Lower lobe of right lung (tissue), 2 donors: Measurements from ENCODE around the gene CAPRIN1. TPM values are rescaled to one million over a fixed set of nuclear protein-coding genes. Genes with fewer than 3 reads are reported as not detected.

Experiments used
- ATAC-seq, 2 donors: fragments of 200-7000 bp; cut with Tn5 transposase; one replicate each; pipeline ENCODE4 v1.9.1; 2020 to 2022; ENCODE audit warnings: mild to moderate bottlenecking in 2 of 2, moderate library complexity in 2 of 2
- DNase-seq: peaks from one replicate; pipeline ENCODE4 v3.0.0-alpha.2; 2020
- H3K27ac ChIP-seq: fragments of 200-600 bp; one replicate; pipeline ENCODE4 v1.8.0; 2022
- H3K27me3 ChIP-seq: fragments of 200-600 bp; one replicate; pipeline ENCODE4 v1.8.0; 2022; ENCODE audit warnings: low read depth
- H3K36me3 ChIP-seq: fragments of 200-600 bp; one replicate; pipeline ENCODE4 v1.8.0; 2022; ENCODE audit warnings: mild to moderate bottlenecking
- H3K4me1 ChIP-seq: fragments of 200-600 bp; one replicate; pipeline ENCODE4 v1.8.0; 2022
- H3K4me3 ChIP-seq: fragments of 200-600 bp; one replicate; pipeline ENCODE4 v1.8.0; 2022; ENCODE audit warnings: mild to moderate bottlenecking
- H3K9me3 ChIP-seq: fragments of 200-600 bp; one replicate; pipeline ENCODE4 v1.8.0; 2022
- intact Hi-C: fragments of 100-400 bp; cut with DNase I; formaldehyde crosslinking; loops from one replicate; pipeline ENCODE4 v1.11.0; 2022
- total RNA-seq: library from RNA; stranded (reverse); fragmentation: NEBNext Ultra II Directional; extraction: Animal tissue kit (Norgen Biotek cat#: 25700); gene quantifications from one replicate; pipeline ENCODE4 v1.2.1, GENCODE V29; 2021
- TF ChIP-seq, protein P1 (sequence below): fragments of 200-600 bp; IDR thresholded peaks from one replicate; pipeline ENCODE4 v1.8.0; 2022; ENCODE audit warnings: antibody characterized with exemption, mild to moderate bottlenecking
- donor health status: DM: no; HTN: yes; CAD: no; lungs with severe emphysema.

The CAPRIN1 gene
- total RNA-seq, 1 donor from 2014 or later, result 187 TPM

DNA sequence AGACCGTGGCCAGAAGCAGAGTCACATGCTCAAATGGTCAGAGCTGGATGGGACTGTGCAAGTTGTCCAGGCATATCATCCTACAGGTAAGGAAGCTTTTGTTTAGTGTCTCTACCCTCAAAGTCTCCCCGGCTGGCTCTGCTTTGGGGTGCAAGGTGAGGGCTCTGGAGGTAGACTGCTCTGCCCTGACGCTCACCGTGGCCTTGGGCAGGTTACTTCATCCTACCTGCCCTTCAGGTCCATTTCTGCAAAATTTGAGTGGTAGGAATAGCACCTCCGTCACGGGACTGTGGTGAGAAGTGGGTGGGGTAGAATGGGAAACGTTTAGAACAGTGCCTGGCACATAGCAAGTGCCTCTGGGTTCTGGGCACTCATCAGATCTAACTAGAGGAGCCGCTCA is 96.0 kb downstream of the CAPRIN1 start:
- DNase-seq, result peak; percentile 4
- Histone ChIP-seq H3K27ac (no peak overlapping the region), H3K36me3 (peaks cover 80% of the 10 kb centered on the region), H3K4me3 (no peak overlapping the region), H3K9me3 (no peaks in the 10 kb centered on the region), H3K27me3 (no peaks in the 10 kb centered on the region), H3K4me1 (peaks cover 4% of the 10 kb centered on the region)
- TF ChIP-seq, protein P1, sequence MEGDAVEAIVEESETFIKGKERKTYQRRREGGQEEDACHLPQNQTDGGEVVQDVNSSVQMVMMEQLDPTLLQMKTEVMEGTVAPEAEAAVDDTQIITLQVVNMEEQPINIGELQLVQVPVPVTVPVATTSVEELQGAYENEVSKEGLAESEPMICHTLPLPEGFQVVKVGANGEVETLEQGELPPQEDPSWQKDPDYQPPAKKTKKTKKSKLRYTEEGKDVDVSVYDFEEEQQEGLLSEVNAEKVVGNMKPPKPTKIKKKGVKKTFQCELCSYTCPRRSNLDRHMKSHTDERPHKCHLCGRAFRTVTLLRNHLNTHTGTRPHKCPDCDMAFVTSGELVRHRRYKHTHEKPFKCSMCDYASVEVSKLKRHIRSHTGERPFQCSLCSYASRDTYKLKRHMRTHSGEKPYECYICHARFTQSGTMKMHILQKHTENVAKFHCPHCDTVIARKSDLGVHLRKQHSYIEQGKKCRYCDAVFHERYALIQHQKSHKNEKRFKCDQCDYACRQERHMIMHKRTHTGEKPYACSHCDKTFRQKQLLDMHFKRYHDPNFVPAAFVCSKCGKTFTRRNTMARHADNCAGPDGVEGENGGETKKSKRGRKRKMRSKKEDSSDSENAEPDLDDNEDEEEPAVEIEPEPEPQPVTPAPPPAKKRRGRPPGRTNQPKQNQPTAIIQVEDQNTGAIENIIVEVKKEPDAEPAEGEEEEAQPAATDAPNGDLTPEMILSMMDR, result no peak
- intact Hi-C loops, result no loop called here
- no peak for ATAC-seq

DNA sequence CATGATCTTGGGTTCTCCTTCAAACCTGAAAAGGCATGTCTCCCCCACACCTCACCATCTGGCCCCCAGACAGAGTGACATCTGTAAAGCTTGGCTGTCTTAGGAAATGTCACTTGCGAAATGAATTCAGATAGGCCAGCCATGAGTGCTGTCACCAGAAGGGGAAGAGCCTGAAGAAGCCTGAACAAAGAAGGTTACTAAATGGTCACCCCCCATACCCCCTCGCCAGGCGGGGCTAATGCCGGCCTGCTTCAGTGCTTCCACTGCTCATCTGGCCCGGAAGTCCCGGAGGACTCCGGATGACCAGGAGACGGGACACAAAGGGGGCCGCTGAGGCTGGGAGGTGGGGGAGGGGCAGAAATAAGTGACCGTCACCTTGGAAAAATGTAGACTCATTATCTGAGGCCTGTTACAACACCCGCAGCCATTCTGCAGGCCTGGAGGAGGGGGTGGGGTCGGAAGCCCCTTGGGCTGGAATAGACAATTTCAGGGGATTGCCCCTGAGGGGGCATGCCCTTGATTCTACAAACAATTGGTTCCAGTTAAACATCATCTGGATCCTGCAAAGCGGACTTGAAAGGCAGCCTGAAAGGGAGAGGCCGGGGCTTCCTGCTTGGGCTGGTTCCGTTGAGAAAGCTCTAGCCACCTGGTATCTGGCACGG is 97.1 kb downstream of the CAPRIN1 start:
- intact Hi-C loops, result no loop called here
- H3K27me3 ChIP-seq, result no peaks in the 10 kb centered on the region
- no peaks in the 10 kb centered on the region for H3K9me3 ChIP-seq
- peaks cover 4% of the 10 kb centered on the region for H3K4me1 ChIP-seq
- DNase-seq (peak; percentile 36), ATAC-seq (peak in 1 of 2 donors; percentile 11)
- no peak overlapping the region for H3K4me3 ChIP-seq
- no peak overlapping the region for H3K27ac ChIP-seq
- peaks cover 71% of the 10 kb centered on the region for H3K36me3 ChIP-seq
- TF ChIP-seq, protein P1, result no peak

DNA sequence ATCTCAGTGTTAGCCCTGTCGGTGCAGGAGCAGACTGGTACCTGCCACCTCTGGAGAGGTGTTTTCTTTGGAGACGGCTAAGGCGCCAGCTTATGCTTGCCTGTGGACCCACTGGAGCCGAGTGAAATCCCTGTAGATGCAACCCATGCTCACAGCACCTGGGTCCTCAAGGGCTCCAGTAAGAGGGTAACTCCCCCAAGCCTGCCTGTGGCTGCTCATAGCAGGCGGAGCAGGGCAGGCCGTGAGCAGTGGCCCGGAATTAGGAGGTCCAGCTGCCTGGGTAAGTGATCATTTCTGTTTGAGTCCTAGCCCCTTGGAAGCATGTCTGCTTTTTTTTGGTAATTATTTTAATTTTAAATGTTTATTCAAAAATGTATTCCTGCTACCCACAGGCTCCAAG is 97.7 kb downstream of the CAPRIN1 start:
- Histone ChIP-seq H3K9me3 (no peaks in the 10 kb centered on the region), H3K27me3 (no peaks in the 10 kb centered on the region), H3K27ac (no peak overlapping the region), H3K36me3 (peaks cover 65% of the 10 kb centered on the region), H3K4me1 (peaks cover 4% of the 10 kb centered on the region), H3K4me3 (no peak overlapping the region)
- TF ChIP-seq, protein P1, result no peak
- DNase-seq (peak; percentile 24), ATAC-seq (no peak)
- intact Hi-C loops, result no loop called here

DNA sequence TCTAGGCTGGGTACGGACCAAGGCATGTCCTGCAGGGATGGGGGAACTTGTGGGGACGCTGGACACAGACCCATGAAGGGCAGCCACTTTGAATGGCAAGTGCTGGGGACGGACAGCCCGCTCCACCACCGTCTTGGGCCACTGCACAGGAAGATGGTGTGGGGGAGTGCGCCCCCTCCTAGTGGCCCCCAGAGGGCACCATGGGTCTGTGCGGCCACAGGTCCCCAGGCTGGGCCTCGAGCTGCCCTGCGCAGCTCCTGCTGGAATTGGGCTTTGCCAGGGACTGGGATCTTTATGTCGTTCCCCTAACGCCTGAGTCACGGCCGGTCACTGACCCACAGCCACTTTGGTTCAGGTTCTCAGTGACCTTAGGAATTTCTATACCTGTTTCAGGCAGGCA is 98.3 kb downstream of the CAPRIN1 start:
- H3K36me3 ChIP-seq, result peaks cover 60% of the 10 kb centered on the region
- ATAC-seq, result peak; percentile 5 to 14

DNA sequence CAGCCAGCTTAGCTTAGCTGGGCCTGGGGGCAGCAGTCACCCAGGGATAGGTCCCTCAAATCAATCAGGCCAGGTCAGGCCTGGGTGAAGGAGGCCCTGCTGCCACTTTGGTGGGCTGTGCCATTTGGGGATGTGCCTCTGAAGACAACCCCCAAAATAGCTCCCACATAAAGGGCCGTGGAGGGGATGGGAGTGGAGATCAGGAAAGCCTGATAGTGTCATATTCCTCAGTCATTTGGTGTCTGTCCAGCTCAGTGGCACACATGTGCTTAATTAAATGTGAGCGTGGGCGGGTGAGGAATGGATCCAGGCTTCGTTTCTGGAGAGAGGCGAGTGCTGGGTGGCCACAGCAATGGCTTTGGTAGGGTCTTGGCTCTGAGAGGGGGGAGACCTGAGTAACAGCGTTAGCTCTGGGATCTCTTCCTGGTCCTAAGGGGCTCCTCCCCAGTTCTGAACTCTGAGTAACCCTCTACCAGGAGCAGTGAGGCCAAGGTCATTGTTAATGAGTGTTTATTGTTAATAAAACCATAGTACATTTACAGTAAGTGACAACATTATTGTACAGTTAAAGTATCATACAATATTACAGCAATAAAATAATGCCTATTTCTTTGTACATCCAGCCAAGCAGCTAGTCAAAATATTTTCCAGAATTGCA is 99.1 kb downstream of the CAPRIN1 start:
- Histone ChIP-seq H3K27ac (no peak overlapping the region), H3K36me3 (peaks cover 51% of the 10 kb centered on the region), H3K27me3 (no peaks in the 10 kb centered on the region), H3K9me3 (no peaks in the 10 kb centered on the region), H3K4me1 (peaks cover 12% of the 10 kb centered on the region), H3K4me3 (no peak overlapping the region)
- intact Hi-C loops, result no loop called here
- peak; percentile 19 for DNase-seq
- ATAC-seq, result no peak
- TF ChIP-seq, protein P1, result no peak

More for the DNA sequence above, 98.3 kb downstream of the CAPRIN1 start:
- H3K4me1 ChIP-seq, result peaks cover 4% of the 10 kb centered on the region
- TF ChIP-seq, protein P1, result no peak
- H3K4me3 ChIP-seq, result no peak overlapping the region
- intact Hi-C loops, result no loop called here
- DNase-seq, result peak; percentile 32
- no peaks in the 10 kb centered on the region for H3K9me3 ChIP-seq
- H3K27ac ChIP-seq, result no peak overlapping the region
- H3K27me3 ChIP-seq, result no peaks in the 10 kb centered on the region

Other genes starting within 250 kb of the CAPRIN1 start
- 56.4 TPM for gene LMO2, start 159.7 kb upstream of the CAPRIN1 start, total RNA-seq
- 37.3 TPM for gene NAT10, start 53.9 kb downstream of the CAPRIN1 start, total RNA-seq